HG03442 (cell line): ENCODE results near the gene IGF2.

Source experiments
- ATAC-seq: cut with Tn5 transposase; IDR thresholded peaks from one replicate; pipeline ENCODE4 v1.9.1; 2021; ENCODE audit warnings: mild to moderate bottlenecking, moderate library complexity; ENCODE audit not compliant: unreplicated experiment

The IGF2 gene

GRCh38 chr11:2104524-2105440 is 34.4 kb downstream of the IGF2 start:
- no peak for ATAC-seq

- no peak for ATAC-seq
Measured at GRCh38 chr11:2103668-2104523, 35.3 kb downstream of the IGF2 start.

- ATAC-seq: no peak
Measured at GRCh38 chr11:2102883-2103213, 36.3 kb downstream of the IGF2 start.

GRCh38 chr11:2102132-2102882 is 36.9 kb downstream of the IGF2 start:
- ATAC-seq: no peak

- ATAC-seq: no peak
Measured at GRCh38 chr11:2101171-2101675, 38.0 kb downstream of the IGF2 start.

- ATAC-seq: no peak
Measured at GRCh38 chr11:2100361-2101170, 38.6 kb downstream of the IGF2 start.

GRCh38 chr11:2099516-2100349 is 39.5 kb downstream of the IGF2 start:
- no peak for ATAC-seq

GRCh38 chr11:2098691-2099515 is 40.3 kb downstream of the IGF2 start:
- ATAC-seq: no peak

GRCh38 chr11:2097998-2098690 is 41.0 kb downstream of the IGF2 start:
- ATAC-seq: no peak

GRCh38 chr11:2097356-2097997 is 41.7 kb downstream of the IGF2 start:
- no peak for ATAC-seq

- ATAC-seq: no peak
Measured at GRCh38 chr11:2096919-2097301, 42.3 kb downstream of the IGF2 start.

GRCh38 chr11:2096011-2096918 is 42.9 kb downstream of the IGF2 start:
- ATAC-seq: no peak

- ATAC-seq: no peak
Measured at GRCh38 chr11:2095542-2095941, 43.6 kb downstream of the IGF2 start.

- no peak for ATAC-seq
Measured at GRCh38 chr11:2095198-2095520, 44.0 kb downstream of the IGF2 start.

- ATAC-seq: no peak
Measured at GRCh38 chr11:2094354-2095197, 44.6 kb downstream of the IGF2 start.
